ENCODE results near the gene KRT79.

DNA sequence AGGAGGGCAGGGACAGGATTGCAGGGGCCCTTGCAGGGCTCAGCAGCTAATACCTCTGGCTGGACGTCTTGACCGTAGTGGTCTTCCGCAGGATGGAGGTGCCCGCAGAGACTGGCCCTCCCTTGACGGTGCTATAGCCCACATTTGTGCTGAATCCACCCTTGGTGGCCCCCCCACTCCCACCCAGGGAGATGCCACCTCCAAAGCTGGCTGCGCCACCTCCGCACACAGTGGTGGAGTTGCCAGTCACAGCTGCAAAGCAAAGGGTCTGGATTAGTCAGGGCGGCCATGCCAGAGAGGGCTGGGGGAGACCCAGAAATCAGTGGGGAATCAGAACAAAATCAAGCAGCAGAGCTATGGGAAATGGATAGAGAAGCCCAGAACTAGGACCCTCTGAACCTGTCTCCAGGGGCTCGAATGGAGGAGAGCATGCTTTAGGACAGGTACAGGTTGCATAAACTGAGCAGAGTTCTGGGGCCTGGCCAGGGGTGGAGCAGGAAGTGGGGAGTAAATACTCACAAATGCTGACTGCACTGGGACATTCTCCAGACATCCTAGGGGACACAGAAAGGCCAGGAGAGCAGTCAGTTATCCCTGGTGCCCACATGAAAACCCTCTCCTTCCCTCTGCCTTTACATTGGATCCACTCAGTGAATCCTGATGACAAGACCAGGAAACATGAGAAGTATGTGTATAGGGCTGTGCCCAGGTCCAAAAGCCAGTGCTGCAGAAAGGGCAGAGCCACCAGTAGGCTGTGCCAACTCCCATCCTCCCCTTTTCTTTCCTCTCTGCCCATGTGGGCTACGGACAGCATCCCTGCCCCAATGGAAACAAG, 12.1 kb downstream of the KRT79 start:
- TF ChIP-seq, protein P1, sequence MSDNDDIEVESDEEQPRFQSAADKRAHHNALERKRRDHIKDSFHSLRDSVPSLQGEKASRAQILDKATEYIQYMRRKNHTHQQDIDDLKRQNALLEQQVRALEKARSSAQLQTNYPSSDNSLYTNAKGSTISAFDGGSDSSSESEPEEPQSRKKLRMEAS (IDR thresholded peaks at IDR 0.05), result no peak
- no peak for TF ChIP-seq GABPA (IDR thresholded peaks at IDR 0.05 in 1 of 2, conservative IDR thresholded peaks at IDR 0.05 in 1 of 2)
- no peak for TF ChIP-seq TAF1 (conservative IDR thresholded peaks at IDR 0.05)
- TF ChIP-seq, protein P2, sequence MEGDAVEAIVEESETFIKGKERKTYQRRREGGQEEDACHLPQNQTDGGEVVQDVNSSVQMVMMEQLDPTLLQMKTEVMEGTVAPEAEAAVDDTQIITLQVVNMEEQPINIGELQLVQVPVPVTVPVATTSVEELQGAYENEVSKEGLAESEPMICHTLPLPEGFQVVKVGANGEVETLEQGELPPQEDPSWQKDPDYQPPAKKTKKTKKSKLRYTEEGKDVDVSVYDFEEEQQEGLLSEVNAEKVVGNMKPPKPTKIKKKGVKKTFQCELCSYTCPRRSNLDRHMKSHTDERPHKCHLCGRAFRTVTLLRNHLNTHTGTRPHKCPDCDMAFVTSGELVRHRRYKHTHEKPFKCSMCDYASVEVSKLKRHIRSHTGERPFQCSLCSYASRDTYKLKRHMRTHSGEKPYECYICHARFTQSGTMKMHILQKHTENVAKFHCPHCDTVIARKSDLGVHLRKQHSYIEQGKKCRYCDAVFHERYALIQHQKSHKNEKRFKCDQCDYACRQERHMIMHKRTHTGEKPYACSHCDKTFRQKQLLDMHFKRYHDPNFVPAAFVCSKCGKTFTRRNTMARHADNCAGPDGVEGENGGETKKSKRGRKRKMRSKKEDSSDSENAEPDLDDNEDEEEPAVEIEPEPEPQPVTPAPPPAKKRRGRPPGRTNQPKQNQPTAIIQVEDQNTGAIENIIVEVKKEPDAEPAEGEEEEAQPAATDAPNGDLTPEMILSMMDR (IDR thresholded peaks at IDR 0.05; ENCODE audit: low read depth, low read length, missing input control), result no peak
- no peak for TF ChIP-seq FOXA2 (IDR thresholded peaks at IDR 0.05)
- TF ChIP-seq YY1 (IDR thresholded peaks at IDR 0.05), result no peak
- no peak for TF ChIP-seq JUND (IDR thresholded peaks at IDR 0.05)
- no peak for TF ChIP-seq SP1 (IDR thresholded peaks at IDR 0.05)
- TF ChIP-seq ATF3 (IDR thresholded peaks at IDR 0.05), result no peak
- TF ChIP-seq REST (IDR thresholded peaks at IDR 0.05), result no peak
- TF ChIP-seq HNF4G (IDR thresholded peaks at IDR 0.05), result no peak
